ENCODE results near the gene CUX1. TPM values are rescaled to one million over a fixed set of nuclear protein-coding genes. Genes with fewer than 3 reads are reported as not detected.

Gene CUX1
- total and polyA plus RNA-seq, 10 of the 15 experiments (the other 5 are each of a cell fraction or from before 2014, with no cell fraction given): 6.1 to 48.6 (median 25.9) TPM

DNA sequence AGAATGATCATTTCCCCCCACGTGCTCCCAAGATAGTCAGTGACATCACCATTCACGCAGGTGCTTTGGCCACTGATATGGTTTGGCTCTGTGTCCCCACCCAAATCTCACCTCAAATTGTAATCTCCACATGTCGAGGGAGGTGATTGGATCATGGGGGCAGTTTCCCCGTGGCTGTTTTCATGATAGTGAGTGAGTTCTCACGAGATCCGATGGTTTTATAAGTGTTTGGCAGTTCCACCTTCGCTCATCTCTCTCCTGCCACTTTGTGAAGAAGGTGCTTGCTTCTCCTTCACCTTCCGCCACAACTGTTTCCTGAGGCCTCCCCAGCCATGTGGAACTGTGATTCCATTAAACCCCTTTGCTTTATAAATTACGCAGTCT, 263.8 kb downstream of the CUX1 start:
- H3K4me3 ChIP-seq: no peak overlapping the region
- no peaks in the 10 kb centered on the region for H4K20me1 ChIP-seq (ENCODE audit: control insufficient read depth, insufficient read depth)
- intact Hi-C loops (cut with micrococcal nuclease; ENCODE audit: unreplicated experiment): no loop called here
- WGBS (ENCODE audit: insufficient coverage, insufficient replicate concordance, low lambda C conversion rate, missing lambda C conversion rate): 90% methylated on average over 9 of the region's 9 CpGs
- no TSS peak for BruUV-seq (replicated peaks)
- POLR2A ChIA-PET: no interaction called here
- H3K9ac ChIP-seq (ENCODE audit: control insufficient read depth, insufficient read depth, low read length): no peak overlapping the region
- RAD21 ChIA-PET (ENCODE audit: unreplicated experiment): no interaction called here
- peaks cover 4% of the 10 kb centered on the region for H3K4me1 ChIP-seq (ENCODE audit: control insufficient read depth, insufficient read depth, low read length)
- SMC1A ChIA-PET (ENCODE audit: uncharacterized antibody, unreplicated experiment): no interaction called here
- no peak for ATAC-seq
- CTCF ChIA-PET: no interaction called here
- H3K79me2 ChIP-seq (ENCODE audit: control insufficient read depth, insufficient read depth, low read length): no peaks in the 10 kb centered on the region
- peaks cover 6% of the 10 kb centered on the region for H3K9me3 ChIP-seq (replicated peaks; ENCODE audit: control insufficient read depth, insufficient read depth, low read length)
- H3K36me3 ChIP-seq (ENCODE audit: control insufficient read depth in 2 of 2, insufficient read depth in 2 of 2, low read length in 1 of 2): peaks cover 2 to 5% of the 10 kb centered on the region in 2 experiments; a peak in 3 of 4 replicates
- H2AFZ ChIP-seq (ENCODE audit: control insufficient read depth, low read depth, low read length): no peak overlapping the region
- no peaks in the 10 kb centered on the region for H3K27me3 ChIP-seq (replicated peaks in 1 of 2; ENCODE audit: control insufficient read depth in 2 of 2, insufficient read depth in 2 of 2, low read length in 1 of 2)
- in situ Hi-C loops (cut with MboI): no loop called here
- no peak overlapping the region for H3K27ac ChIP-seq (ENCODE audit: control insufficient read depth, insufficient read depth)
- DNase-seq (ENCODE audit: low read depth, low spot score): no peak
- TF ChIP-seq RFX5 (IDR thresholded peaks at IDR 0.05; ENCODE audit: low read depth, low read length): no peak
- no peak for TF ChIP-seq SREBF2 (IDR thresholded peaks at IDR 0.05; ENCODE audit: low read length)
- TF ChIP-seq SMC3 (IDR thresholded peaks at IDR 0.05; ENCODE audit: borderline replicate concordance, low read length): no peak
- TF ChIP-seq NFYB (IDR thresholded peaks at IDR 0.05; ENCODE audit: insufficient read depth, low read depth, low read length): no peak
- no peak for TF ChIP-seq SUPT20H (IDR thresholded peaks at IDR 0.05; ENCODE audit: borderline replicate concordance, control insufficient read depth, low read depth, low read length)
- TF ChIP-seq TBL1XR1 (IDR thresholded peaks at IDR 0.05; ENCODE audit: low read depth, low read length): no peak
- TF ChIP-seq POLR2AphosphoS2 (IDR thresholded peaks at IDR 0.05; ENCODE audit: low read depth, low read length): no peak
- TF ChIP-seq, protein P1, sequence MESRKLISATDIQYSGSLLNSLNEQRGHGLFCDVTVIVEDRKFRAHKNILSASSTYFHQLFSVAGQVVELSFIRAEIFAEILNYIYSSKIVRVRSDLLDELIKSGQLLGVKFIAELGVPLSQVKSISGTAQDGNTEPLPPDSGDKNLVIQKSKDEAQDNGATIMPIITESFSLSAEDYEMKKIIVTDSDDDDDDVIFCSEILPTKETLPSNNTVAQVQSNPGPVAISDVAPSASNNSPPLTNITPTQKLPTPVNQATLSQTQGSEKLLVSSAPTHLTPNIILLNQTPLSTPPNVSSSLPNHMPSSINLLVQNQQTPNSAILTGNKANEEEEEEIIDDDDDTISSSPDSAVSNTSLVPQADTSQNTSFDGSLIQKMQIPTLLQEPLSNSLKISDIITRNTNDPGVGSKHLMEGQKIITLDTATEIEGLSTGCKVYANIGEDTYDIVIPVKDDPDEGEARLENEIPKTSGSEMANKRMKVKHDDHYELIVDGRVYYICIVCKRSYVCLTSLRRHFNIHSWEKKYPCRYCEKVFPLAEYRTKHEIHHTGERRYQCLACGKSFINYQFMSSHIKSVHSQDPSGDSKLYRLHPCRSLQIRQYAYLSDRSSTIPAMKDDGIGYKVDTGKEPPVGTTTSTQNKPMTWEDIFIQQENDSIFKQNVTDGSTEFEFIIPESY (IDR thresholded peaks at IDR 0.05): no peak
- TF ChIP-seq STAT3 (IDR thresholded peaks at IDR 0.05; ENCODE audit: low read depth, low read length): no peak
- TF ChIP-seq, protein P2, sequence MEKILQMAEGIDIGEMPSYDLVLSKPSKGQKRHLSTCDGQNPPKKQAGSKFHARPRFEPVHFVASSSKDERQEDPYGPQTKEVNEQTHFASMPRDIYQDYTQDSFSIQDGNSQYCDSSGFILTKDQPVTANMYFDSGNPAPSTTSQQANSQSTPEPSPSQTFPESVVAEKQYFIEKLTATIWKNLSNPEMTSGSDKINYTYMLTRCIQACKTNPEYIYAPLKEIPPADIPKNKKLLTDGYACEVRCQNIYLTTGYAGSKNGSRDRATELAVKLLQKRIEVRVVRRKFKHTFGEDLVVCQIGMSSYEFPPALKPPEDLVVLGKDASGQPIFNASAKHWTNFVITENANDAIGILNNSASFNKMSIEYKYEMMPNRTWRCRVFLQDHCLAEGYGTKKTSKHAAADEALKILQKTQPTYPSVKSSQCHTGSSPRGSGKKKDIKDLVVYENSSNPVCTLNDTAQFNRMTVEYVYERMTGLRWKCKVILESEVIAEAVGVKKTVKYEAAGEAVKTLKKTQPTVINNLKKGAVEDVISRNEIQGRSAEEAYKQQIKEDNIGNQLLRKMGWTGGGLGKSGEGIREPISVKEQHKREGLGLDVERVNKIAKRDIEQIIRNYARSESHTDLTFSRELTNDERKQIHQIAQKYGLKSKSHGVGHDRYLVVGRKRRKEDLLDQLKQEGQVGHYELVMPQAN (conservative IDR thresholded peaks at IDR 0.05): no peak
- TF ChIP-seq ETV6 (conservative IDR thresholded peaks at IDR 0.05 in 1 of 2, IDR thresholded peaks at IDR 0.05 in 1 of 2; ENCODE audit: borderline replicate concordance in 1 of 2, low read depth in 1 of 2): no peak
- TF ChIP-seq NFIC (IDR thresholded peaks at IDR 0.05; ENCODE audit: low read depth, low read length): no peak
- FAIRE-seq: no peak
- H3K4me2 ChIP-seq (ENCODE audit: control insufficient read depth, insufficient read depth): no peak overlapping the region
